GM19238 (cell line): ENCODE results near the gene AAK1.
A peak's percentile ranks its signal among the peaks of the same experiment; 100 is the strongest.
"Not testable (repeated sequence)": the region's sequence is repeated elsewhere in the genome, so short reads cannot be mapped to it uniquely, and the experiment has no call there.

Source experiments
- DNase-seq: peaks from one replicate; pipeline ENCODE4 v3.0.0; 2011; ENCODE audit warnings: low spot score; ENCODE audit not compliant: insufficient read length

AAK1 gene

GRCh38 chr2:69456154-69456553, 187.4 kb downstream of the AAK1 start:
- DNase-seq: no peak

GRCh38 chr2:69454976-69455375, 188.6 kb downstream of the AAK1 start:
- no peak for DNase-seq

GRCh38 chr2:69453475-69454129, 189.9 kb downstream of the AAK1 start:
- DNase-seq: peak; percentile 20

- DNase-seq: no peak
Observed at GRCh38 chr2:69452687-69453086, 190.9 kb downstream of the AAK1 start.

GRCh38 chr2:69450735-69451416, 192.7 kb downstream of the AAK1 start:
- no peak for DNase-seq

GRCh38 chr2:69449906-69450305, 193.6 kb downstream of the AAK1 start:
- no peak for DNase-seq

GRCh38 chr2:69443673-69444072, 199.9 kb downstream of the AAK1 start:
- DNase-seq: not testable (repeated sequence)

GRCh38 chr2:69439499-69439898, 204.0 kb downstream of the AAK1 start:
- not testable (repeated sequence) for DNase-seq

GRCh38 chr2:69438580-69438979, 205.0 kb downstream of the AAK1 start:
- no peak for DNase-seq

GRCh38 chr2:69437751-69438154, 205.8 kb downstream of the AAK1 start:
- no peak for DNase-seq

GRCh38 chr2:69436938-69437750, 206.4 kb downstream of the AAK1 start, which contains the start of gene NFU1:
Gene NFU1 (minus strand): TSS chr2:69437435. CDS start chr2:69437422, 13 bp downstream.
- DNase-seq: peak; percentile 97

GRCh38 chr2:69436596-69436937, 207.0 kb downstream of the AAK1 start:
- DNase-seq: no peak

GRCh38 chr2:69434753-69435152, 208.8 kb downstream of the AAK1 start:
- DNase-seq: no peak

- no peak for DNase-seq
Observed at GRCh38 chr2:69429491-69430183, 213.9 kb downstream of the AAK1 start.

- DNase-seq: no peak
Observed at GRCh38 chr2:69428981-69429380, 214.6 kb downstream of the AAK1 start.

- no peak for DNase-seq
Observed at GRCh38 chr2:69424419-69424818, 219.1 kb downstream of the AAK1 start.

GRCh38 chr2:69422198-69422597, 221.3 kb downstream of the AAK1 start:
- no peak for DNase-seq

GRCh38 chr2:69419111-69419510, 224.4 kb downstream of the AAK1 start:
- DNase-seq: not testable (repeated sequence)

- no peak for DNase-seq
Observed at GRCh38 chr2:69416147-69416546, 227.4 kb downstream of the AAK1 start.
